ENCODE data around the gene ANP32A.

DNA sequence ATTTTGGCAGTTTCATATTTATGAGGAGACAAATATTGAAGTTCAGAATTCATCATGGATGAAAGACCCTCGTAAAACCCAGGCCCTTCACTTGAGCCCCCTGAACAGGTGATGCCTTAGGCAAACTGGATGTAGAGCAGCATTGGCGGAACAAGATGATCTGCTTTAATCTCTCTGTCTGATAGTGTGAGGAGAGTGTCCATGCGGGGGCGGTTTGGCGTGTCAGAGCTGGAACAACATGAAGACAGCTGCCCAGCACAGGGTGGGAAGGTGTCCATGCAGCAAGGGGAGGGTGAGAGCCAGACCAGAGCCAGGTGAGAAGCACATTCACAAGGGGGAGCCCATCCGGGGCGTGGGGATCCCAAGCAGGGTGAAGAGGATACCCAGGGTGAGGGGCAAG lies 31.8 kb upstream of the ANP32A start:
- no peak for TF ChIP-seq SUZ12 (IDR thresholded peaks at IDR 0.05; ENCODE audit: extremely low read depth, insufficient read depth, insufficient read length)
- TF ChIP-seq ZNF274 (IDR thresholded peaks at IDR 0.05; ENCODE audit: low read depth, low read length), result no peak
